GM21825 (cell line): Measurements from ENCODE around the gene MCM10.

Experiments used
- ATAC-seq: cut with Tn5 transposase; IDR thresholded peaks from one replicate; pipeline ENCODE4 v1.9.1; 2021; ENCODE audit warnings: mild to moderate bottlenecking, moderate library complexity; ENCODE audit not compliant: unreplicated experiment

MCM10 gene

GRCh38 chr10:13256627-13257026, 95.3 kb downstream of the MCM10 start:
- no peak for ATAC-seq

DNA sequence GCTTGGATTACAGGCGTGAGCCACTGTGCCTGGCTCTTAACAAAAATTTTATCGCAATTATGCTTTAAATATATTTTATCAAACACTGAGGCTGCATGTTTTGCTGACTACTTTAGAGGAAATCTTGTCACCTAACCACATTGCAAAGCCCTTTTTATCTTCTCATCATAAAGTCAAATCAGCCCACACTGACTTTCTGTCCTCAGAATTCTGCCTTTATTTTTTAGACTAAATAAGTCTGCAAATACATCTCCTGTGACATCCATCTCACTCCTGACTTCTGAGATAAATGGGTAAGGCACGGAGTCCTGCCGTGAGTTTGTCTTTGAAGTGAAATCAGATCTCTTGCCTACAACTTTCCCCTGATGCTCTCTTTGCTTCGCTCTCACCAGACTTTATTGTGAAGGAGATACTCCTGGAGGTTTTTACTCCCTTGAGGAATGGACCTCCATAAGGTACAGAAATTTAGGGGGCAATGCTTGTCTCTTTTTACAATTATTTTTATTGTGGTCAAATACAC, 96.3 kb downstream of the MCM10 start:
- no peak for ATAC-seq
